ENCODE measurements around the gene GALNT7. TPM values are rescaled to one million over a fixed set of nuclear protein-coding genes. Genes with fewer than 3 reads are reported as not detected.
"Not testable (repeated sequence)": the region's sequence is repeated elsewhere in the genome, so short reads cannot be mapped to it uniquely, and the experiment has no call there.

The GALNT7 gene
- total RNA-seq, 1 donor from 2014 or later, result 29.6 TPM

GRCh38 chr4:173192375-173193162, 24.0 kb downstream of the GALNT7 start:
- DNase-seq (ENCODE audit: low spot score), result no peak

- no peak for DNase-seq (ENCODE audit: low spot score)
Observed at GRCh38 chr4:173194157-173194556, 25.5 kb downstream of the GALNT7 start.

GRCh38 chr4:173195109-173195508, 26.5 kb downstream of the GALNT7 start:
- DNase-seq (ENCODE audit: low spot score), result no peak

- DNase-seq (ENCODE audit: low spot score), result no peak
Observed at GRCh38 chr4:173199553-173199952, 30.9 kb downstream of the GALNT7 start.

GRCh38 chr4:173200103-173200884, 31.7 kb downstream of the GALNT7 start:
- DNase-seq (ENCODE audit: low spot score), result no peak

- DNase-seq (ENCODE audit: low spot score), result no peak
Observed at GRCh38 chr4:173202395-173202794, 33.8 kb downstream of the GALNT7 start.

GRCh38 chr4:173205656-173206055, 37.0 kb downstream of the GALNT7 start:
- DNase-seq (ENCODE audit: low spot score), result no peak

- DNase-seq (ENCODE audit: low spot score), result no peak
Observed at GRCh38 chr4:173208420-173208819, 39.8 kb downstream of the GALNT7 start.

- no peak for DNase-seq (ENCODE audit: low spot score)
Observed at GRCh38 chr4:173211222-173211621, 42.6 kb downstream of the GALNT7 start.

GRCh38 chr4:173211838-173212237, 43.2 kb downstream of the GALNT7 start:
- DNase-seq (ENCODE audit: low spot score), result peak; percentile 66

GRCh38 chr4:173212379-173212778, 43.8 kb downstream of the GALNT7 start:
- peak; percentile 33 for DNase-seq (ENCODE audit: low spot score)

- no peak for DNase-seq (ENCODE audit: low spot score)
Observed at GRCh38 chr4:173213296-173213695, 44.7 kb downstream of the GALNT7 start.

- DNase-seq (ENCODE audit: low spot score), result no peak
Observed at GRCh38 chr4:173214231-173214630, 45.6 kb downstream of the GALNT7 start.

- peak; percentile 78 for DNase-seq (ENCODE audit: low spot score)
Observed at GRCh38 chr4:173214661-173215060, 46.0 kb downstream of the GALNT7 start.

GRCh38 chr4:173217075-173217474, 48.5 kb downstream of the GALNT7 start:
- DNase-seq (ENCODE audit: low spot score), result no peak

- peak; percentile 59 for DNase-seq (ENCODE audit: low spot score)
Observed at GRCh38 chr4:173217727-173218126, 49.1 kb downstream of the GALNT7 start.

- DNase-seq (ENCODE audit: low spot score), result no peak
Observed at GRCh38 chr4:173218411-173219125, 50.0 kb downstream of the GALNT7 start.

GRCh38 chr4:173219126-173219437, 50.5 kb downstream of the GALNT7 start:
- DNase-seq (ENCODE audit: low spot score), result not testable (repeated sequence)

- no peak for DNase-seq (ENCODE audit: low spot score)
Observed at GRCh38 chr4:173223743-173224142, 55.1 kb downstream of the GALNT7 start.

GRCh38 chr4:173226401-173226888, 57.8 kb downstream of the GALNT7 start:
- no peak for DNase-seq (ENCODE audit: low spot score)

GRCh38 chr4:173227756-173228155, 59.1 kb downstream of the GALNT7 start:
- no peak for DNase-seq (ENCODE audit: low spot score)

- no peak for DNase-seq (ENCODE audit: low spot score)
Observed at GRCh38 chr4:173230062-173230461, 61.5 kb downstream of the GALNT7 start.
